ENCODE results near the gene ARHGEF38.

GRCh38 chr4:105527081-105527480 lies 25.3 kb upstream of the ARHGEF38 start:
- TF ChIP-seq CTCF (conservative IDR thresholded peaks at IDR 0.05; ENCODE audit: low read depth, low read length) (no peak), EZH2 (IDR thresholded peaks at IDR 0.05; ENCODE audit: borderline replicate concordance, low read depth, low read length, poor library complexity, severe bottlenecking) (no peak)
